GM19193 (cell line): ENCODE data around the gene GBP4.

Experiments used
- POLR2A ChIP-seq: IDR thresholded peaks from 4 replicates; pipeline ENCODE4 v1.6.1; 2011; ENCODE audit not compliant: insufficient read depth, insufficient read length; ENCODE audit errors: extremely low read depth

The GBP4 gene

DNA sequence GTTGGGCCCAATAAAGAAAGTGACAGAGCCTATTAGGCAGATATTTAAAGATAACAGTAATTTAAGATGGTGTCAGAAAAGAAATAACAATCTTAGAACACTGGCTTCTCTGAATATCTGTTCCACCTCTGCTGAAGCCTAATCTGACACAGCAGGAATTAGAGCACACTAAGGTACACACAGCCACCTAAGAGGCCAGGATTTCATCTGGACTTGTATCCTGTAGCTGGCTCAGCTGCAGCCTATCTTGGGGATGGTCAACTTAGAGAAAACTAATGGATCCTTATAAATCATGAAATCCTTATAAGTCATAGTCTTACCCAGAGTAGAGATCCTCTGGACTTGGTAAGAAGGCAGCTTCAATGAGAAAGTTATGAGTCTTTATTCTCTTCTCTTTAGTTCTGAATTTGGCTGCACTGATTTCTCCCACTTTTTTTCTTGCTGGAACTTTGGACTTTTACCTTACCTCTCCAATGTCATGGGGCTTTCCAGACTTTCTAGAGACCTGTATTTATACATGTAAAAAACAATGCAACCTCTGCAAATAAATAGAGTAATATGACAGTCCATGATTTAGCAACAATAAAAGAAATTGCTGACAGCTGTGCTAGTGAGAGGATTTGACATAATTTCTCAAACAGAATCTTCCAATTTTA lies 23.0 kb downstream of the GBP4 start, which contains the start of gene GBP7:
TSS of gene GBP7 (minus strand) at position 403 of the 656 bp plus-strand sequence. CDS start 4,068 bp downstream, outside the sequence.
- no peak for TF ChIP-seq POLR2A

DNA sequence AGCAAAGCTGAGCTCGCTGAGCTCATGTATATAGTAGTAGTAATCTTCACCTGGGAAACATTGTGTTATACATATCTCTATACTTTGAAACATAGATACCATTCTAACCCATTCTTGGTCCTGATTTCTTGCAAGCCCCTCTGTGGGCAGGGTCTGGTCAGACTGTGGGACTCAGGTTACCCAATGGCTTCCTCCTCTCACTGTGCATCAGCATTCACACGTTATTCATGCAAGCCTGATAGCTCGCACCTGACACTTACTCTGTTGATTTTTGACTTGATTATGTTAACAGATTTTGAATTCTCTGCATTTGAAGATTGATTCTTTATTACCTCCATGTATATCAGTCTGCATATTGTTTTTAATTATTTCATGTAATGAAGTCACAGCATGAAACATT lies 24.3 kb downstream of the GBP4 start:
- TF ChIP-seq POLR2A, result no peak

DNA sequence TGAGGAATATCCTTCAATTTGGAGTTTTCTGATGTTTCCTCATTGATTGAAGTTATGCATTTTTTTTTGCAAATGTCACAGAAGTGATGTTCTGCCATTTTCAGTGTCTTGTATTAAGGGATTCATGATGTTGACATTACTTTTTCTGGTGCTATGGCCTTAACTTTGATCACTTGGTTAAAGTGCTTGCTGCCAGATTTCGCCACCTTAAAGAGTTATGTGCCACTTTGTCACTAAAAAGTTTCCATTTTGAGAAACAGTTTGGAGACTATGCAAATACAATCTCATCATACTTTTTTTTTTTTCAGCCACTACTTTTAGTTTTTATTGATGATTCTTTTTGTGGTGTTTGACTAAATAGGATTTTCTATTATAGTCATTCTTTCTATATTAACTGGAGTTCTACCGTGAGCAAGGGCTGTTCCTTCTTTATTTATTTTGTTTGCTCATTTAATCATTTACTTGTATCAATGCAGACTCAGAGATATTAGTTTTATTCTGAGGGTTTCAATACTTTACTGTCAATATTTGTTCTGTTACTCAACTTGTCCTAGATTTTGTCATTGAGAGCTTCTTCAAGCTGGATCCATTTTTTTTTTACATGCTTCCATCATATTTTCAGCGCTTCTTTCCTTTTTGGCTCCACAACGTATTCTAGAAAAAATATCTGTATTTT lies 26.1 kb downstream of the GBP4 start:
- no peak for TF ChIP-seq POLR2A

GRCh38 chr1:89171067-89171438 lies 27.7 kb downstream of the GBP4 start:
- TF ChIP-seq POLR2A, result no peak

GRCh38 chr1:89170170-89171066 lies 28.3 kb downstream of the GBP4 start:
- no peak for TF ChIP-seq POLR2A

GRCh38 chr1:89169166-89169565 lies 29.6 kb downstream of the GBP4 start:
- no peak for TF ChIP-seq POLR2A

- no peak for TF ChIP-seq POLR2A
Observed at GRCh38 chr1:89167590-89168230, 31.0 kb downstream of the GBP4 start.

DNA sequence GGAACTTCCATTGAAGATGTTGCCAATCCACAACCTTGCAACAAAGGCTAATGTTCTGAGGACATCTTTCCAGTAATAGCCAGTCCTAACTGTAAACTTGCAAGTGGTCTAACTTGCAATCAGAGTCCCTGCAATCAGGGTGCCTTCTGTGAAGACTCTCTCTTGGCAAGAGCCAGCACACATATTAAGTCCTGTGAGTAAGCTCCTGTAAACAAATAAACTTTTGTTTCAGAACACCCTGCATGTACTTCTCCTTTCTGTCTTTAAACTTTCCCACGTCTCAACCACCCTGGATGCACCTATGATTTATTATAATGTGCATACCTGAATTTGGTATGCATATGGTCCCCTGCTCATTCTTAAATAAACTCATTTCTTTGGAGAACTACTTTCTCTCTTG lies 32.0 kb downstream of the GBP4 start:
- TF ChIP-seq POLR2A, result no peak

DNA sequence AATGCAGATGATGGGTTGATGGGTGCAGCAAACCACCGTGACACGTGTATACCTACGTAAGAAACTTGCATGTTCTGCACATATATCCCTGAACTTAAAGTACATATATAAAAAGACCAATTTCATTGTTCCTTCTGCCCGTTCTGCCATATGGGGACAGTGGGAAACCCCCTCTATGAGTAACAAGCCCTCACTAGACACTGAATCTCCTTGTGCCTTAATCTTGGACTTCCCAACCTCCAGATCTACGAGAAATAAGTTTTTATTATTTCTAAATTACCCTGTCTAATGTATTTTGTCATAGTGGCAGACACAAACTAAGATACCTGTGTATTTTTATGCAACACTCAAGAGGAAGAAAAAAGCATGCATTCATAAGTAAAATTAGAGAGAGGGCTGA lies 32.9 kb downstream of the GBP4 start:
- TF ChIP-seq POLR2A, result no peak

DNA sequence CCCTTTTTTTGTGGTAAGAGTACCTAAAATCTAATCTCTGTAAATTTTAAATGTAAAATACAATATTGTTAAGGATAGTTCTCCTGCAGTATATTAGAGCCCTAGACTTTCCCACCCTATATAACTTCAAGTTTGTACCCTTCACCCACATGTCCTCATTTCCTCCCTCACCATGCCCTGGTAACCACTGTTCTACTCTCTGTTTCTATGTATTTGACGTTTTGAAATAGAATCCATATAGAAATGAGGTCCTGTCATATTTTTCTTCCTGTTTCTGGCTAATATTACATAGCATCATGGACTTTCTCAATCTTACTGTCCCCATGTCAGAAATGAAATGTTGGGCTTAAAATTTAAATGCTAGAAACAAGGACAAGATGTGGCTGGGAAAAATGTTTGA lies 47.7 kb downstream of the GBP4 start:
- TF ChIP-seq POLR2A, result no peak

GRCh38 chr1:89149976-89150375 lies 48.8 kb downstream of the GBP4 start:
- no peak for TF ChIP-seq POLR2A

DNA sequence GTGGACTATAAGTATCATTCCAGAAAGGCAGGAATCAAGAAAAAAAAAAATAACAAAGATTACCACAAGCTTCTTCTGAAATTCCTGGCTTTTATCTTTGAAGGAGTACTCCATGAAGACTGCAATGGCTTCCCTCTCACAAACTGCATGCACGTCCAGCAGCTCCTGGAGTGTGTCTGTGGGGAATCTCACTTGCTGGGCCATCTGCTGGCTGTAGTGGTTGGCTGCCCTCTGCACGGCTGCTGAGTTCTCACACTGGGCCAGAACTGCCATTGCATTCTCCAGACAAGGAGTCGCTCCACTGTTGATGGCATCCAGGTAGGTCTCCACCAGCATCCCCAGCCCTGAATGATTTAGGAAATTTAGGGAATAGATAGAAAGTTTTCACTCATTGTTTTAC lies 49.5 kb downstream of the GBP4 start:
- TF ChIP-seq POLR2A, result no peak

DNA sequence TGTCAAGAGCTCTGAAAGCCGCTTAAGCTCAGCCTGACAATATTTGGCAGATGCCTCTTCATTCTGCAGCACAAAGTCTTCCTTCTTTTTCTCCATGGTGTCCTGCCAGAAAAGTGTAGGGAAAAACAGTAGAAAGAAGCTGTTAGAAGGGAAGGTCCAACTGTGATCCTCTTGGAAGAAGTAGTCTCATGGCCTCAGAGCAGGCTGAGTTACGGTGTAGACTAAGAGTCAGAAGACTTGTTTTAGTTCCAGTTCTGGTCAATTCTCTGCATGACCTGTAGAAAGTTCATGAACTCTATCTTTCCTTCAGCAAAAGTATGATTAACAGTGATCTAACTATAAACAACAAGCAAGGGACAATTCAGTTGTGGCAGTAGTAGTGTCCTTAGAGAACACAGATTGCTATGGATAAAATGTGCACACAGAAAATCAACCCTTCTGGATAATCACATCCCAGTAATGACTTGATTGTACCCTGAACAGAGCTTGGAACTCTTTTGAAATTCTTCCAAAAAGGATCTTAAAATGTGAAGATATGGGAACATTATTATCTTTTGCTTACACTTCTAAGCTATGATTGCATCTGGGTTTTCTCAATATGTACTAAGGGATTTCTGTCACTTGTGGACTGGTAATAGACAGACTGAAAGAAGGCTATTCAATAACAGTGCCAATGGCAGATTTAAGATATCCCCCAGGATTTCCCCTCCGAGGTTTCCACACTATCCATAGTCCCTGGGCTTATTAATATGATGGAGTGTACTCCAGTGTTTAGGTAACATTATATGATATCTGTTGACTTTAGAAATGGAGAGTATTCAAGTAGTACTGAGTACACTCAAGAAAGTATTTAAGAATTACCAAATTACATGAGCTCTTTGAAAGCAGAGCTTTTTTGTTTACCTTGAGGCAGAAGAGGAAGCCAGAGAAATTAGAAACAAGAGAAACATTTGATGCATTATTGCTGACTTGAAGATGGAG lies 50.8 kb downstream of the GBP4 start:
- no peak for TF ChIP-seq POLR2A

- TF ChIP-seq POLR2A, result no peak
Observed at GRCh38 chr1:89146721-89147120, 52.0 kb downstream of the GBP4 start.

- TF ChIP-seq POLR2A, result no peak
Observed at GRCh38 chr1:89143484-89143883, 55.3 kb downstream of the GBP4 start.

DNA sequence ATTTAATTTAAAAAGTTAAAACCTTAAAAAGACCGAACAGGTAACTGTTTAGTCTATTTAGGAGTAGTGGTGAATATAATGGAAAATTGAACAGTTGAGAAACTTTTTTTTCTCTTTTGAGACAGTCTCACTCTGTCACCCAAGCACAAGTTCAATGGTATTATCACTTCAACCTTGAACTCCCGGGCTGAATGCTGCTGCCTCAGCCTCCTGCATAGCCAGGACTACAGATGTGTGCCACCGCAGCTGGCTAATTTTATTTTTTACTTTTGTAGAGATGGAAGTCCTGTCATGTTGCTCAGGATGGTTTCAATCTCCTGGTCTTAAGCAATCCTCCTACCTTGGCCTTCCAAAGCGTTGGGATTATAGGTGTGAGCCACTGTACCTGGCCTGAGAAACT lies 56.6 kb downstream of the GBP4 start:
- TF ChIP-seq POLR2A, result no peak
